Adrenal gland (tissue), 5 donors: ENCODE results near the gene ABHD17A.
"Not testable (repeated sequence)": the region's sequence is repeated elsewhere in the genome, so short reads cannot be mapped to it uniquely, and the experiment has no call there.

Experiments
- CTCF ChIP-seq, 6 experiments: fragments of 450-650 bp in 4 of 6; fragments of 200-600 bp in 2 of 6; sonication (generic) in 1 of 6; IDR thresholded peaks; 1 replicate in 5 of 6; 2 replicates in 1 of 6; pipeline versions ENCODE4 v1.5.1 to v1.8.0; 2016 to 2021; ENCODE audit warnings: antibody characterized with exemption in 6 of 6, mild to moderate bottlenecking in 2 of 6, moderate library complexity in 1 of 6
- POLR2A ChIP-seq, 2 donors: fragments of 450-650 bp; IDR thresholded peaks; one replicate each; pipeline ENCODE4 v1.6.1; 2017; ENCODE audit warnings: antibody characterized with exemption in 2 of 2, mild to moderate bottlenecking in 2 of 2, moderate library complexity in 1 of 2
- donor health status: DM: no; HTN: no; CAD: no.

- not testable (repeated sequence) for TF ChIP-seq CTCF, POLR2A (IDR thresholded peaks at IDR 0.05)
Measured at GRCh38 chr19:1876496-1877279, 8.6 kb downstream of the ABHD17A start.
